Natural killer cell (primary cell): ENCODE measurements around the gene TOMM5. TPM values are rescaled to one million over a fixed set of nuclear protein-coding genes. Genes with fewer than 3 reads are reported as not detected.
A peak's percentile ranks its signal among the peaks of the same experiment; 100 is the strongest.

Experiments
- ATAC-seq, 3 donors: fragments of 150-1000 bp in 2 of 3; fragments of 200-7000 bp in 1 of 3; cut with Tn5 transposase; 1 replicate in 1 of 3; 2 replicates in 2 of 3; pipeline ENCODE4 v1.10.0; 2021; ENCODE audit warnings: mild to moderate bottlenecking in 2 of 3, moderate library complexity in 2 of 3
- DNase-seq, 2 donors: peaks; one replicate each; pipeline versions ENCODE4 v3.0.0 to v3.0.0-alpha.2; 2013 to 2021; ENCODE audit warnings: mixed read lengths in 1 of 2
- H3K27ac ChIP-seq: one replicate; pipeline ENCODE4 v1.5.1; 2013; ENCODE audit warnings: mild to moderate bottlenecking, low read length
- H3K27me3 ChIP-seq: one replicate; pipeline ENCODE4 v1.6.1; 2013; ENCODE audit warnings: low read length; ENCODE audit not compliant: control insufficient read depth, insufficient read depth
- H3K36me3 ChIP-seq: one replicate; pipeline ENCODE4 v1.6.1; 2013; ENCODE audit warnings: low read length; ENCODE audit not compliant: control insufficient read depth, insufficient read depth
- H3K4me1 ChIP-seq: one replicate; pipeline ENCODE4 v1.6.1; 2013; ENCODE audit warnings: low read length; ENCODE audit not compliant: control insufficient read depth, insufficient read depth
- H3K4me3 ChIP-seq: one replicate; pipeline ENCODE4 v1.5.1; 2013; ENCODE audit warnings: low read length
- H3K9me3 ChIP-seq: one replicate; pipeline ENCODE4 v1.6.1; 2013; ENCODE audit warnings: low read length; ENCODE audit not compliant: control insufficient read depth, insufficient read depth
- H3K27ac Mint-ChIP-seq, 2 donors: one replicate each; pipeline ENCODE4 v1.8.0; 2022; ENCODE audit warnings: mild to moderate bottlenecking in 2 of 2, mixed read lengths in 2 of 2, moderate library complexity in 1 of 2
- H3K27me3 Mint-ChIP-seq, 2 donors: one replicate each; pipeline ENCODE4 v1.8.0; 2022; ENCODE audit warnings: low read depth in 2 of 2, mixed read lengths in 2 of 2
- H3K36me3 Mint-ChIP-seq: one replicate; pipeline ENCODE4 v1.8.0; 2022; ENCODE audit warnings: mixed read lengths
- H3K4me1 Mint-ChIP-seq, 2 donors: one replicate each; pipeline ENCODE4 v1.8.0; 2022; ENCODE audit warnings: mixed read lengths in 2 of 2
- H3K4me3 Mint-ChIP-seq: one replicate; pipeline ENCODE4 v1.8.0; 2022; ENCODE audit warnings: mild to moderate bottlenecking, moderate library complexity, mixed read lengths
- H3K9me3 Mint-ChIP-seq, 2 donors: one replicate each; pipeline ENCODE4 v1.8.0; 2022; ENCODE audit warnings: mixed read lengths in 2 of 2
- CTCF ChIP-seq: fragments of 200-600 bp; IDR thresholded peaks from one replicate; pipeline ENCODE4 v1.8.0; 2022; ENCODE audit warnings: antibody characterized with exemption
- WGBS: methylation state at CpG from one replicate; pipeline ENCODE4 v1.1.7; 2013; ENCODE audit warnings: missing lambda C conversion rate; ENCODE audit not compliant: insufficient coverage; 5-methylcytosine and 5-hydroxymethylcytosine counted together
- intact Hi-C: fragments of 100-400 bp; cut with micrococcal nuclease; formaldehyde crosslinking; loops from one replicate; pipeline ENCODE4 v1.14.2; 2022
- total RNA-seq, 4 donors: library from RNA; stranded (reverse); fragments of 120-200 nt in 1 of 4; gene quantifications; one replicate each; pipeline versions ENCODE4 v1.2.3 to v1.2.4, GENCODE V29; 2013 to 2022

Gene TOMM5
- total RNA-seq, 3 donors from 2014 or later (not counting 1 experiment from before 2014, with no cell fraction given), result 29.3 to 38.9 (median 36.7) TPM

- Mint-ChIP-seq H3K4me1 (peaks cover 5 to 8% of the 10 kb centered on the region in 2 donors), H3K9me3 (no peaks in the 10 kb centered on the region)
- 96% methylated on average over 3 of the region's 3 CpGs for WGBS
Observed at GRCh38 chr9:37583522-37584121, 8.8 kb downstream of the TOMM5 start.

GRCh38 chr9:37582548-37583157 is 9.7 kb downstream of the TOMM5 start:
- Mint-ChIP-seq H3K27me3 (no peaks in the 10 kb centered on the region), H3K36me3 (peaks cover 14% of the 10 kb centered on the region), H3K4me1 (peaks cover 5 to 8% of the 10 kb centered on the region in 2 donors), H3K4me3 (no peak overlapping the region), H3K27ac (no peak overlapping the region), H3K9me3 (no peaks in the 10 kb centered on the region)
- H3K36me3 ChIP-seq, result peaks cover 50% of the 10 kb centered on the region
- no peaks in the 10 kb centered on the region for H3K9me3 ChIP-seq
- ATAC-seq, result peak in 2 of 3 donors; percentile 57 to 63
- H3K27me3 ChIP-seq, result no peaks in the 10 kb centered on the region
- intact Hi-C loops, result no loop called here
- no peak overlapping the region for H3K4me3 ChIP-seq
- peak in 1 of 2 donors; percentile 63 for DNase-seq
- 93% methylated on average over 5 of the region's 6 CpGs for WGBS
- H3K27ac ChIP-seq, result no peak overlapping the region
- peak; percentile 65 for TF ChIP-seq CTCF
- H3K4me1 ChIP-seq, result no peaks in the 10 kb centered on the region

More at GRCh38 chr9:37583522-37584121, 8.8 kb downstream of the TOMM5 start:
- Histone ChIP-seq H3K27me3 (no peaks in the 10 kb centered on the region), H3K4me3 (no peak overlapping the region), H3K4me1 (no peaks in the 10 kb centered on the region), H3K36me3 (peaks cover 57% of the 10 kb centered on the region), H3K9me3 (no peaks in the 10 kb centered on the region), H3K27ac (no peak overlapping the region)
- Mint-ChIP-seq H3K4me3 (no peak overlapping the region), H3K36me3 (peaks cover 14% of the 10 kb centered on the region), H3K27ac (peak overlapping the region in 1 of 2 donors; percentile 58), H3K27me3 (no peaks in the 10 kb centered on the region)
- no peak for DNase-seq
- no peak for TF ChIP-seq CTCF
- ATAC-seq, result no peak
- intact Hi-C loops, result no loop called here

- H3K9me3 ChIP-seq, result no peaks in the 10 kb centered on the region
- Mint-ChIP-seq H3K27me3 (no peaks in the 10 kb centered on the region), H3K36me3 (no peaks in the 10 kb centered on the region), H3K4me3 (peak within 1 kb of the TSS; percentile 83), H3K27ac (peak within 1 kb of the TSS in 1 of 2 donors; percentile 83), H3K4me1 (peaks cover 17 to 21% of the 10 kb centered on the region in 2 donors), H3K9me3 (no peaks in the 10 kb centered on the region)
- peak within 1 kb of the TSS; percentile 54 for H3K4me3 ChIP-seq
- H3K4me1 ChIP-seq, result peaks cover 10% of the 10 kb centered on the region
- H3K36me3 ChIP-seq, result peaks cover 5% of the 10 kb centered on the region
- H3K27ac ChIP-seq, result peak within 1 kb of the TSS; percentile 60
- WGBS, result under 1% methylated on average over 81 of the region's 81 CpGs
- ATAC-seq (peak; percentile 69 to 81 (median 79)), DNase-seq (peak; percentile 36 to 64)
- intact Hi-C loops, result no loop called here
- TF ChIP-seq CTCF, result no peak
- no peaks in the 10 kb centered on the region for H3K27me3 ChIP-seq
Observed at GRCh38 chr9:37575921-37576721, 16.3 kb downstream of the TOMM5 start, which contains the start of gene FBXO10. TSS of gene FBXO10 (minus strand) at chr9:37576380. CDS start at chr9:37541768, 34,612 bp downstream.
